GM18909 (cell line): ENCODE results near the gene C2orf80.
A peak's percentile ranks its signal among the peaks of the same experiment; 100 is the strongest.
"Not testable (repeated sequence)": the region's sequence is repeated elsewhere in the genome, so short reads cannot be mapped to it uniquely, and the experiment has no call there.

Experiments used
- ATAC-seq: cut with Tn5 transposase; IDR thresholded peaks from one replicate; pipeline ENCODE4 v1.9.1; 2021; ENCODE audit warnings: mild to moderate bottlenecking; ENCODE audit not compliant: unreplicated experiment, poor library complexity

Gene C2orf80

DNA sequence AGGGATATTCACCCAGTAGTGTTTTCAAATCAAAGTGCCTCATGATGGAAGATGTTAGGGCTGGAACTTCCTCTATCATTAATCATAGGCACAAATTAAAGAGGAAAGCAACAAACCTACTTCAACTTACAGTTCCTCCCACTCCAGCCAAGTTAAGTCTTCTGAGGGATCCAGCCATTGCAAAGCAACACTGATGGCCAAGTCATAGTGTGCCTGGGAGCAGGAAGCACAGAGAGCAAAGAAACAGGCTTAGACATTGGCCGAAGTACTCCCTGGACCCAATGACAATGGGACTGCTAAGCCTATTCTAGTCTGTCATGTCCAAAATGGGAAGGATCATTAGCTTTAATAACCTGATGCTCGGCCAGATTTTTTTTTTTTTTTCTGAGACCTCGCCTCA is 7.0 kb downstream of the C2orf80 start:
- ATAC-seq, result no peak

DNA sequence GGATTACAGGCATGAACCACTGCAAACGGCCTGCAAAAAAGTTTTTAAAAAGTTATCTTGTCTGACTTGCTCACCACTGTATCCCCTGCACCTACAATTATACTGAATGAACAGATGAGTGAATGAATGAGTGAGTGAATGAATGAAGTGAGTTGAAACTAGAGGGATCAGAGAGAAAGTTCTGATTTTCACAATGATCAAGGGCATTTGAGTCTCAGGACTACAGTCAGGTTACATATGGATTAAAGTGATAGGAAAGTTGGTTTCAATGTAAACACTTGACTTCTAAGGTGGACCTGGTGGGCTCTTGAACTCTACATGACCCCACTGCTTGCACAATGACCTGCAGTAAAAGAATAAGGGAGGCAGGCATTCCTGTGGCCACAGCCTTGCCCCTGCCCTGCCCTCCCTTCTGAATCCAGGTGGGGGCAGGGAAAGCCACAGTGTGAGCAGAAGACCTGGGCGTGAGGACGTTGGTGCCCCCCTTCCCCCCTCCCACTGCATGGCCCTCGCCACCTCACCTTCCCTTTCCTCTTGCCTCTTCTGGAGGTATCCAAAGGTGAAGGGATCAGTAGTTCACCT is 10.7 kb downstream of the C2orf80 start:
- ATAC-seq, result no peak

- no peak for ATAC-seq
Measured at GRCh38 chr2:208175840-208176153, 14.0 kb downstream of the C2orf80 start.

DNA sequence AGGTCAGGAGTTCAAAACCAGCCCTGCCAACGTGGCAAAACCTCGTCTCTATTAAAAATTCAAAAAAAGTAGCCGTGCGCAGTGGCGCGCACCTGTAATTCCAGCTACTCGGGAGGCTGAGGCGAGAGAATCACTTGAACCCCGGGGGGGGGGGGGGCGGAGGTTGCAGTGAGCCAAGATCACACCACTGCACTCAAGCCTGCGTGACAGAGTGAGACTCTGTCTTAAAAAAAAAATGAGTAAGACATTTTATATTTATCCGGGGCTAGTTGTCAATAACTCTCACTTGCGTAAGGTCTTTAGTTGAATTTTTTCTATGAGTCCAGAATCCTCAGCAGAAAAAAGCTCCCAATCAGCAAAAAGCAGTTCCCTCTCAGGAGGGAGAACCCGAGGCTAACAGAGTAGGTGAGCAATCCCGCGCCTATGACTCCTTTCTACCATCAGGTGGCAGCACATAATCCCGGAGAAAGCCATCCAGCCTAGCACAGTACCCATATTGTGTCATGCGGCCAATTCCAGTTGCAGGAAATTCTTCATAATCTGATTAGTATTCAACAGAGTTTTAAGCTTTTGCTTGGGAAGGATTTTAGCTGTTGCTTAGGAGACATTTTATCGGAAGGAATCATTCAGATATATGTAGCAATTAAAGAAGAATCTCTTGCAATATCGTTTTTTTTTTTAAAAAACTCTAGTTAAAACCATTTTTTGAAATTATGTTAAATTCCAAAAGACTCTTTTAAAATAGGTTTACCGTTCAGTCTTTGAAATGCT is 14.6 kb downstream of the C2orf80 start:
- ATAC-seq, result peak; percentile 99

DNA sequence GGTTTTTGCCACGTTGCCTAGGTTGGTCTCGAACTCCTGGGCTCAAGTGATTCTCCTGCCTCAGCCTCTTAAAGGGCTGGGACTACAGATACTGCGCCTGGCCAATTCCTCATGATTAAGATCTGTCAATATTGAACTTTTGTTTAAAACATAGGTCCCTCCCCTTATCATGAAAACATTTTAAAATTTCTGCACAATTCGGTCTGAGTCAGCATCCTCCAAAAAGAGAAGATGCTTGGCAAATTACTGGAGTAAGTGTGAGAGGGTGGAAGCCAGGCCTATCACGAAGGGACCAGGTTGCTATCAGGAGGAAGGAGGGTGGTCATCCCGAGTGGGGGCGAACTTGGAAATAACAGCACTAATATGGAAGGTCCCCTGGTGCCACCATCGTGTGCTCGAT is 15.7 kb downstream of the C2orf80 start:
- ATAC-seq, result no peak

- no peak for ATAC-seq
Measured at GRCh38 chr2:208172125-208172524, 17.7 kb downstream of the C2orf80 start.

- no peak for ATAC-seq
Measured at GRCh38 chr2:208164951-208165755, 24.7 kb downstream of the C2orf80 start.

- ATAC-seq, result no peak
Measured at GRCh38 chr2:208163489-208163888, 26.3 kb downstream of the C2orf80 start, which contains the start of gene CRYGA. Gene CRYGA, minus strand, starts transcription at chr2:208163589. Its CDS starts 33 bp downstream, at chr2:208163556.

- ATAC-seq, result no peak
Measured at GRCh38 chr2:208156439-208156838, 33.4 kb downstream of the C2orf80 start.

GRCh38 chr2:208153156-208153555 is 36.7 kb downstream of the C2orf80 start:
- no peak for ATAC-seq

DNA sequence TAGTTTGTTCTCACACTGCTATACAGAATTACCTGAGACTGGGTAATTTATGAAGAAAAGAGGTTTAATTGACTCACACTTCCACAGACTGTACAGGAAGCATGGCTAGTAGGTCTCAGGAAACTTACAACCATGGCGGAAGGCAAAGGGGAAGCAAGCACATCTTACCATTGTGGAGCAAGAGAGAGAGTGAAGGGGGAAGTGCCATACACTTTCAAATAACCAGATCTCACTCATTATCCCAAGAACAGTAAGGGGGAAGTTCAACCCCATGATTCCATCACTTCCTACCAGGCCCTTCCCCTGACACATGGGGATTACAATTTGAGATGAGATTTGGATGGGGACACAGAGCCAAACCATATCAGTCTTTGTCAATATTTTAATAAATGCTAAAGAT is 38.9 kb downstream of the C2orf80 start:
- no peak for ATAC-seq

- no peak for ATAC-seq
Measured at GRCh38 chr2:208150094-208150493, 39.7 kb downstream of the C2orf80 start.

DNA sequence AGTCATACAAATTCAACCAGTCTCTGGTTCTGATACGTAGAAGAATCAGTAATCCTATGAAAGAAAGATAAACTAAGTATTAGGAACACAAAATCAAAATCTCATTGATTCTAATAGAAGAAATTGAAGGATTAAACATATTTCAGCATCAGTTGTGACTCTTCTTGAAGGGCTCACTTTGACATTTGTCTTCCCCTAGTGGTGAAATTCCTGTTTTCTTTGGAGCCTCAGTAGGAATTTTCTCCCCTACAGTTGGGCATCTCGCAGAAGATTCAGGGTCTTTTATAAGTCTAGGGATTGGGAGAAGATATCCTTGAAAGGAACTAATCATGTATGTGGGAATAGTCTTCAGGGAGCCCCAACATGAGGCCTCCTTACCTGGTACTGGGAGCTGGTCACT is 41.0 kb downstream of the C2orf80 start:
- ATAC-seq, result no peak

DNA sequence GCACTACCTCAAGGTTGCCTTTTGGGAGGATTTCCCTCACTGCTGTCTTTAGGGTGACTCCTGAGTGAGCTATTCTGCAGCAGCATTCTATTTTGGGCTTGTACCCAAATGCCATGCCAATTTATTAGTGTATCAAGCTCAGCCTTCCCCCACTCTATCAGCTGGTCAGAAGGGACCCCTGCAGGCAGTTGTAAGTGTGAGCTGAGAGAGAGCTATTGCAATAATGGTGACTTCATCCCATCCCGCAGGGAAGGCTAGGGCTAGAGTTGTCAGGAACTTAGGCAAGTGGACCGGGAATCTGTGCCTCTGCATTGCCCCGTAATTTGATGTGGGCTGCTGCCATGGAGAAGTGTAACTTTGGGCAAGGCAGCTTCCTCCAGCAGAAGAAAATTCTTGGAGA is 42.1 kb downstream of the C2orf80 start:
- ATAC-seq, result no peak

DNA sequence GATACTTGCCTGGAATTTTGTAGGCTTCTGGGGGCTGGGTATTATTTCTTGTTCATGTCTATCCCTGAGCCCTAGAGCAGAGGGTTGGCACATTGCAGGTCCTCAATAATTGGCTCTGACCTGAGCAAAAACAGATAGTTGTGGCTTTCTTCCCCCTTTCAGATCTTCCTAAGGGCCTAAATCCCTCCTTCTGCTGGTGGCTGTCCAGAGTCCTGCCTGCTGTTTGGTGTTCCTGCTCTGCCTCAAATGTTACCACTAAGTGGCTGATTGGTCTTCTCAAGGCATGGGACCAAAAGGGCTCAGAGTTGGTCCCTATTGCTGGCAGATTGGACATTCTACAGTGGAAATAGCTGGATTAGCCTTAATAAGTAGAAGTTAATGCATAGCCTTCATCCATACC is 42.8 kb downstream of the C2orf80 start:
- ATAC-seq, result no peak

DNA sequence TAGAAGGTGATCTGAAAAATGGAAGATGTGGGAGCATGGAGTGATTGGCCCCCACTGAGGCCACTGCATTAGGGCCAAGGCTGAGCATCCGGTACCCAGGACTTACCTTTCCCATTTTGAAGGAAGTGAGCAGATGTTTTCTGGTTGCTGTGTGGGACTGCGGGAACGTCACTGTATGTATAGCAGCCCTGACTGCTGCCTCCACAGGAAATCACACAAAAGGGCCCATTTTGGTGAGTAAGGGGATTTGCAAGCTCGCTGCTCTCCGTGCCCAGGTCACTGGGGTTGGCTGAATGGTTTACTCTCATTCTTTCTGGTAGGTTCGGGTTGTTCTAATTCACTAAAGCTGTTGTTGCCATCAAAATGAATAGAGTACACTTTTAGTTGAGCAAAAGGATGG is 43.8 kb downstream of the C2orf80 start, which contains the start of gene CRYGB:
Gene CRYGB, minus strand, starts transcription at position 153 of the 400 bp plus-strand sequence. Its CDS starts 38 bp downstream, at position 115.
- ATAC-seq, result no peak

- ATAC-seq, result no peak
Measured at GRCh38 chr2:208142925-208143799, 46.7 kb downstream of the C2orf80 start.

DNA sequence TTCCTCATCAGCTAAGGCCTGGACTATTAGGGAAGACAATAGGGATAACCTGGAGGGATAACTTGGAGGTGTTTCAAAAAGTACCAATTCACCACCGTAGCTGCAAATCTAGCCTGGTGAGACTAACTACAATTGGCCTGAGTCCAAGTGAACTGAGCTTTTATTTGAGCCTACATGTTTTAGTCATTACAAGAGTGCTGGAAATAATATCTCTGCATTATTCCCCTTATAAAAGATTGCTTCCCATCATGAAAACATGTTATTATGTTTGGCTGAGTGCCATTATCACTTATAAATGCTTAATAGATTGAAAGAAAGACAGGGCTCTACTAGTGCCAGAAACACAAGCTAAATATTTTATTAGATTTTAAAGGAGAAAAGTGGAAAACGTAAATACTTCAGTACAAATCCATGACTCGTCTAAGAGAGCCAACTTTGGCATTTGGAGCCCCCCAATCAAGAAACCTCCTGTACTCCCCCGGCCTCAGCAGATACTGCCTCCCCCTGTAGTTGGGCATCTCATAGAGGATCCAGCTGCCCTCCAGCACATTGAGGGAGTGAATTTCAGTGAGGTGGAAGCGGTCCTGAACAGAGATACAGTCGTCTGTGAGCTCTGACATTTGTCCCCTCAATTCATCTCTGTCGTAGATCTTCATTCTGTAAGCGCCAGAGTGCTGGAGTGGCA is 47.4 kb downstream of the C2orf80 start:
- ATAC-seq, result no peak

- ATAC-seq, result no peak
Measured at GRCh38 chr2:208139447-208139846, 50.4 kb downstream of the C2orf80 start.

DNA sequence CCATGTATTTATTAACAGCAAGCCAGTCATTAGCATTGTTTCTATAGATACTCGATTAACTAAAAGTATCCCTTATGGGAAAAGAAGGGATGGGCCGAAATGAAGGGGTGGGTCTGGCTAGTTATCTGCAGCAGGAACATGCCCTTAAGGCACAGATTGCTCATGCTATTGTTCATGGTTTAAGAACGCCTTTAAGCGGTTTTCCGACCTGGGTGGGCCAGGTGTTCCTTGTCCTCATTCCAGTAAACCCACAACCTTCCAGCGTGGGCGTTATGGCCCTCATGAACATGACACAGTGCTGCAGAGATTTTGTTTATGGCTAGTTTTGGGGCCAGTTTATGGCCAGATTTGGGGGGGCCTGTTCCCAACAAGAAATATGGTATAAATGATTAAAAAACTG is 51.5 kb downstream of the C2orf80 start:
- not testable (repeated sequence) for ATAC-seq
